ENCODE measurements around the gene HCN3. TPM values are rescaled to one million over a fixed set of nuclear protein-coding genes. Genes with fewer than 3 reads are reported as not detected.

HCN3 gene
- polyA plus RNA-seq, 1 of the 3 experiments (the other 2 are of a cell fraction): 9.7 TPM

GRCh38 chr1:155279268-155279667 is 2.0 kb downstream of the HCN3 start (continued):
- TF ChIP-seq REST (IDR thresholded peaks at IDR 0.05; ENCODE audit: low read depth, low read length) (no peak), FOSL2 (IDR thresholded peaks at IDR 0.05; ENCODE audit: borderline replicate concordance, low read depth) (no peak), EZH2phosphoT487 (IDR thresholded peaks at IDR 0.05; ENCODE audit: borderline replicate concordance, low read depth) (no peak), GABPA (IDR thresholded peaks at IDR 0.05; ENCODE audit: low read depth) (no peak), TAF1 (IDR thresholded peaks at IDR 0.05; ENCODE audit: borderline replicate concordance, low read depth, low read length) (no peak), MXI1 (IDR thresholded peaks at IDR 0.05; ENCODE audit: low read depth, low read length) (no peak), RFX5 (IDR thresholded peaks at IDR 0.05; ENCODE audit: low read length) (no peak)

GRCh38 chr1:155282488-155283091 is 5.3 kb downstream of the HCN3 start:
- no peak overlapping the region for H3K4me2 ChIP-seq
- H3K36me3 ChIP-seq (replicated peaks in 1 of 2; ENCODE audit: control insufficient read depth in 1 of 2, insufficient read depth in 2 of 2, low read length in 1 of 2): no peaks in the 10 kb centered on the region
- no peak overlapping the region for H3K9ac ChIP-seq
- H3K79me2 ChIP-seq (ENCODE audit: insufficient read depth): no peaks in the 10 kb centered on the region
- CTCF ChIA-PET: interaction anchor here (1.1 to 4.7 kb wide), 3 partner anchors 25 to 41 kb away, joined by 3 to 27 read pairs (median 9); no protein-coding TSS in a partner anchor
- no peaks in the 10 kb centered on the region for H3K27me3 ChIP-seq (ENCODE audit: insufficient read depth)
- POLR2A ChIA-PET: no interaction called here
- H3K27ac ChIP-seq (ENCODE audit: low read depth in 2 of 2, low read length in 1 of 2): no peak overlapping the region
- peaks cover 4% of the 10 kb centered on the region; the same call in 1 of the 2 replicates for H4K20me1 ChIP-seq (ENCODE audit: insufficient read depth)
- H3K4me1 ChIP-seq (ENCODE audit: control insufficient read depth in 1 of 2, insufficient read depth in 2 of 2, low read depth in 1 of 2, low read length in 1 of 2): peaks cover 5 to 14% of the 10 kb centered on the region in 2 experiments; a peak in 1 of 4 replicates
- H3F3A ChIP-seq (replicated peaks; ENCODE audit: insufficient read depth): peaks cover 6% of the 10 kb centered on the region
- DNase-seq: no peak
- no peaks in the 10 kb centered on the region for H3K9me2 ChIP-seq
- no peaks in the 10 kb centered on the region for H3K9me3 ChIP-seq
- H2AFZ ChIP-seq (ENCODE audit: low read depth): no peak overlapping the region
- WGBS (ENCODE audit: low lambda C conversion rate): 96% methylated on average over 29 of the region's 29 CpGs
- no peak overlapping the region for H3K4me3 ChIP-seq (ENCODE audit: low read depth in 2 of 2, low read length in 1 of 2)
- TF ChIP-seq REST (IDR thresholded peaks at IDR 0.05; ENCODE audit: low read depth, low read length) (no peak), ELF1 (IDR thresholded peaks at IDR 0.05) (no peak), USF2 (IDR thresholded peaks at IDR 0.05; ENCODE audit: borderline replicate concordance, low read depth, low read length) (no peak), POLR2AphosphoS5 (IDR thresholded peaks at IDR 0.05; ENCODE audit: low read depth, low read length) (no peak), RFX5 (IDR thresholded peaks at IDR 0.05; ENCODE audit: low read length) (no peak), SMC3 (IDR thresholded peaks at IDR 0.05; ENCODE audit: low read depth, low read length) (no peak), SIN3A (IDR thresholded peaks at IDR 0.05; ENCODE audit: borderline replicate concordance, low read depth, low read length) (no peak), GABPA (IDR thresholded peaks at IDR 0.05; ENCODE audit: low read depth) (no peak), FOSL2 (IDR thresholded peaks at IDR 0.05; ENCODE audit: borderline replicate concordance, low read depth) (no peak), MAX (IDR thresholded peaks at IDR 0.05; ENCODE audit: low read depth) (no peak), JUND (IDR thresholded peaks at IDR 0.05) (no peak), CTCF (IDR thresholded peaks at IDR 0.05) (no peak)
- TF ChIP-seq, protein P1, sequence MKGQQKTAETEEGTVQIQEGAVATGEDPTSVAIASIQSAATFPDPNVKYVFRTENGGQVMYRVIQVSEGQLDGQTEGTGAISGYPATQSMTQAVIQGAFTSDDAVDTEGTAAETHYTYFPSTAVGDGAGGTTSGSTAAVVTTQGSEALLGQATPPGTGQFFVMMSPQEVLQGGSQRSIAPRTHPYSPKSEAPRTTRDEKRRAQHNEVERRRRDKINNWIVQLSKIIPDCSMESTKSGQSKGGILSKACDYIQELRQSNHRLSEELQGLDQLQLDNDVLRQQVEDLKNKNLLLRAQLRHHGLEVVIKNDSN (IDR thresholded peaks at IDR 0.05; ENCODE audit: borderline replicate concordance, low read depth): no peak
- TF ChIP-seq, protein P2, sequence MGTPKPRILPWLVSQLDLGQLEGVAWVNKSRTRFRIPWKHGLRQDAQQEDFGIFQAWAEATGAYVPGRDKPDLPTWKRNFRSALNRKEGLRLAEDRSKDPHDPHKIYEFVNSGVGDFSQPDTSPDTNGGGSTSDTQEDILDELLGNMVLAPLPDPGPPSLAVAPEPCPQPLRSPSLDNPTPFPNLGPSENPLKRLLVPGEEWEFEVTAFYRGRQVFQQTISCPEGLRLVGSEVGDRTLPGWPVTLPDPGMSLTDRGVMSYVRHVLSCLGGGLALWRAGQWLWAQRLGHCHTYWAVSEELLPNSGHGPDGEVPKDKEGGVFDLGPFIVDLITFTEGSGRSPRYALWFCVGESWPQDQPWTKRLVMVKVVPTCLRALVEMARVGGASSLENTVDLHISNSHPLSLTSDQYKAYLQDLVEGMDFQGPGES (IDR thresholded peaks at IDR 0.05; ENCODE audit: low read depth, low read length): no peak
